K562 (cell line): ENCODE results near the gene PPWD1. TPM values are rescaled to one million over a fixed set of nuclear protein-coding genes. Genes with fewer than 3 reads are reported as not detected.

Experiments
- MYBL2 ChIP-seq, 2 experiments: fragments of 450-650 bp in 1 of 2; sonication (generic) in 1 of 2; formaldehyde crosslinking in 1 of 2; IDR thresholded peaks; 2 replicates each; pipeline versions ENCODE4 v1.6.1 to v1.8.1; 2017 to 2022; ENCODE audit warnings: borderline replicate concordance in 1 of 2, inconsistent platforms in 1 of 2, low read depth in 1 of 2, mild to moderate bottlenecking in 1 of 2, missing genetic modification reagents in 1 of 2, moderate library complexity in 1 of 2
- TAL1 ChIP-seq: fragments of 450-650 bp; IDR thresholded peaks from 2 replicates; pipeline ENCODE4 v1.6.1; 2016; ENCODE audit warnings: mild to moderate bottlenecking
- polyA plus RNA-seq, 8 experiments: library from polyadenylated mRNA; depleted of rRNA in 4 of 8; stranded (reverse) in 5 of 8; unstranded in 3 of 8; fragments of >200 nt; fragmentation: Nextera tagmentation in 2 of 8; fragmentation: Illumina TruSeq in 1 of 8; extraction: Ambion mirVana in 2 of 8; extraction: Trizol in 1 of 8; gene quantifications; 2 replicates each; pipeline versions ENCODE4 v1.2.1 to v1.2.3, GENCODE V29; 2011 to 2014; ENCODE audit warnings: inconsistent platforms in 1 of 8, missing spikeins in 1 of 8
- total RNA-seq, 7 experiments: library from RNA; depleted of rRNA in 6 of 7; stranded (reverse); fragments of >200 nt in 6 of 7; fragmentation: Illumina TruSeq in 2 of 7; extraction: Trizol in 2 of 7; gene quantifications; 2 replicates each; pipeline versions ENCODE4 v1.2.1 to v1.2.3, GENCODE V29; 2011 to 2021; ENCODE audit warnings: low replicate concordance in 1 of 7
- TF ChIP-seq, protein P1 (sequence below): fragments of 450-650 bp; IDR thresholded peaks from 2 replicates; pipeline ENCODE4 v1.6.1; 2017; ENCODE audit warnings: antibody characterized with exemption, mild to moderate bottlenecking
- TF ChIP-seq, protein P2 (sequence below): fragments of 250-450 bp; sonication (Bioruptor Pico); IDR thresholded peaks from 2 replicates; pipeline ENCODE4 v1.8.0; 2022; ENCODE audit warnings: moderate library complexity, mild to moderate bottlenecking, inconsistent platforms
- TF ChIP-seq, protein P3 (sequence below): fragments of 450-650 bp; formaldehyde crosslinking; IDR thresholded peaks from 2 replicates; pipeline ENCODE4 v1.4.0; 2020; ENCODE audit warnings: mild to moderate bottlenecking, moderate library complexity
- TF ChIP-seq, protein P4 (sequence below): fragments of 450-650 bp; IDR thresholded peaks from 2 replicates; pipeline ENCODE4 v1.6.1; 2016; ENCODE audit warnings: missing biosample characterization, missing genetic modification characterization

PPWD1 gene
- total and polyA plus RNA-seq, 9 of the 15 experiments (the other 6 are each of a cell fraction or from before 2014, with no cell fraction given) = 24.1 to 89.2 (median 51.4) TPM

GRCh38 chr5:65624571-65625555, 61.8 kb downstream of the PPWD1 start, which contains the start of the genes SHLD3 and TRAPPC13 (continued):
- TF ChIP-seq MYBL2 (IDR thresholded peaks at IDR 0.05; ENCODE audit: low read depth) (peak; percentile 48; the same call in 1 of the 2 replicates), MYBL2 (CRISPR knock-in tag; IDR thresholded peaks at IDR 0.05; ENCODE audit: borderline replicate concordance) (no peak), TAL1 (no peak)
- TF ChIP-seq, protein P1, sequence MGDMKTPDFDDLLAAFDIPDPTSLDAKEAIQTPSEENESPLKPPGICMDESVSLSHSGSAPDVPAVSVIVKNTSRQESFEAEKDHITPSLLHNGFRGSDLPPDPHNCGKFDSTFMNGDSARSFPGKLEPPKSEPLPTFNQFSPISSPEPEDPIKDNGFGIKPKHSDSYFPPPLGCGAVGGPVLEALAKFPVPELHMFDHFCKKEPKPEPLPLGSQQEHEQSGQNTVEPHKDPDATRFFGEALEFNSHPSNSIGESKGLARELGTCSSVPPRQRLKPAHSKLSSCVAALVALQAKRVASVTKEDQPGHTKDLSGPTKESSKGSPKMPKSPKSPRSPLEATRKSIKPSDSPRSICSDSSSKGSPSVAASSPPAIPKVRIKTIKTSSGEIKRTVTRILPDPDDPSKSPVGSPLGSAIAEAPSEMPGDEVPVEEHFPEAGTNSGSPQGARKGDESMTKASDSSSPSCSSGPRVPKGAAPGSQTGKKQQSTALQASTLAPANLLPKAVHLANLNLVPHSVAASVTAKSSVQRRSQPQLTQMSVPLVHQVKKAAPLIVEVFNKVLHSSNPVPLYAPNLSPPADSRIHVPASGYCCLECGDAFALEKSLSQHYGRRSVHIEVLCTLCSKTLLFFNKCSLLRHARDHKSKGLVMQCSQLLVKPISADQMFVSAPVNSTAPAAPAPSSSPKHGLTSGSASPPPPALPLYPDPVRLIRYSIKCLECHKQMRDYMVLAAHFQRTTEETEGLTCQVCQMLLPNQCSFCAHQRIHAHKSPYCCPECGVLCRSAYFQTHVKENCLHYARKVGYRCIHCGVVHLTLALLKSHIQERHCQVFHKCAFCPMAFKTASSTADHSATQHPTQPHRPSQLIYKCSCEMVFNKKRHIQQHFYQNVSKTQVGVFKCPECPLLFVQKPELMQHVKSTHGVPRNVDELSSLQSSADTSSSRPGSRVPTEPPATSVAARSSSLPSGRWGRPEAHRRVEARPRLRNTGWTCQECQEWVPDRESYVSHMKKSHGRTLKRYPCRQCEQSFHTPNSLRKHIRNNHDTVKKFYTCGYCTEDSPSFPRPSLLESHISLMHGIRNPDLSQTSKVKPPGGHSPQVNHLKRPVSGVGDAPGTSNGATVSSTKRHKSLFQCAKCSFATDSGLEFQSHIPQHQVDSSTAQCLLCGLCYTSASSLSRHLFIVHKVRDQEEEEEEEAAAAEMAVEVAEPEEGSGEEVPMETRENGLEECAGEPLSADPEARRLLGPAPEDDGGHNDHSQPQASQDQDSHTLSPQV = peak; percentile 14; the same call in 1 of the 2 replicates
- TF ChIP-seq, protein P2, sequence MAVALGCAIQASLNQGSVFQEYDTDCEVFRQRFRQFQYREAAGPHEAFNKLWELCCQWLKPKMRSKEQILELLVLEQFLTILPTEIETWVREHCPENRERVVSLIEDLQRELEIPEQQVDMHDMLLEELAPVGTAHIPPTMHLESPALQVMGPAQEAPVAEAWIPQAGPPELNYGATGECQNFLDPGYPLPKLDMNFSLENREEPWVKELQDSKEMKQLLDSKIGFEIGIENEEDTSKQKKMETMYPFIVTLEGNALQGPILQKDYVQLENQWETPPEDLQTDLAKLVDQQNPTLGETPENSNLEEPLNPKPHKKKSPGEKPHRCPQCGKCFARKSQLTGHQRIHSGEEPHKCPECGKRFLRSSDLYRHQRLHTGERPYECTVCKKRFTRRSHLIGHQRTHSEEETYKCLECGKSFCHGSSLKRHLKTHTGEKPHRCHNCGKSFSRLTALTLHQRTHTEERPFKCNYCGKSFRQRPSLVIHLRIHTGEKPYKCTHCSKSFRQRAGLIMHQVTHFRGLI (CRISPR knock-in tag) = no peak
- TF ChIP-seq, protein P3, sequence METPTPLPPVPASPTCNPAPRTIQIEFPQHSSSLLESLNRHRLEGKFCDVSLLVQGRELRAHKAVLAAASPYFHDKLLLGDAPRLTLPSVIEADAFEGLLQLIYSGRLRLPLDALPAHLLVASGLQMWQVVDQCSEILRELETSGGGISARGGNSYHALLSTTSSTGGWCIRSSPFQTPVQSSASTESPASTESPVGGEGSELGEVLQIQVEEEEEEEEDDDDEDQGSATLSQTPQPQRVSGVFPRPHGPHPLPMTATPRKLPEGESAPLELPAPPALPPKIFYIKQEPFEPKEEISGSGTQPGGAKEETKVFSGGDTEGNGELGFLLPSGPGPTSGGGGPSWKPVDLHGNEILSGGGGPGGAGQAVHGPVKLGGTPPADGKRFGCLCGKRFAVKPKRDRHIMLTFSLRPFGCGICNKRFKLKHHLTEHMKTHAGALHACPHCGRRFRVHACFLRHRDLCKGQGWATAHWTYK = no peak
- TF ChIP-seq, protein P4, sequence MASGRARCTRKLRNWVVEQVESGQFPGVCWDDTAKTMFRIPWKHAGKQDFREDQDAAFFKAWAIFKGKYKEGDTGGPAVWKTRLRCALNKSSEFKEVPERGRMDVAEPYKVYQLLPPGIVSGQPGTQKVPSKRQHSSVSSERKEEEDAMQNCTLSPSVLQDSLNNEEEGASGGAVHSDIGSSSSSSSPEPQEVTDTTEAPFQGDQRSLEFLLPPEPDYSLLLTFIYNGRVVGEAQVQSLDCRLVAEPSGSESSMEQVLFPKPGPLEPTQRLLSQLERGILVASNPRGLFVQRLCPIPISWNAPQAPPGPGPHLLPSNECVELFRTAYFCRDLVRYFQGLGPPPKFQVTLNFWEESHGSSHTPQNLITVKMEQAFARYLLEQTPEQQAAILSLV (tag) = no peak
